K562 (cell line): Measurements from ENCODE around the gene FGFRL1. TPM values are rescaled to one million over a fixed set of nuclear protein-coding genes. Genes with fewer than 3 reads are reported as not detected.

ENCODE experiments used
- ATF3 ChIP-seq, 2 experiments: fragments of 450-650 bp in 1 of 2; sonication (generic) in 1 of 2; formaldehyde crosslinking in 1 of 2; IDR thresholded peaks in 1 of 2; conservative IDR thresholded peaks in 1 of 2; 2 replicates each; pipeline versions ENCODE4 v1.6.1 to v1.8.1; 2016 to 2023; ENCODE audit warnings: mild to moderate bottlenecking in 2 of 2, moderate library complexity in 2 of 2, inconsistent platforms in 1 of 2, missing genetic modification reagents in 1 of 2
- ETV5 ChIP-seq: sonication (generic); formaldehyde crosslinking; IDR thresholded peaks from 2 replicates; pipeline ENCODE4 v1.4.0; 2020; ENCODE audit warnings: low read depth, mild to moderate bottlenecking, missing genetic modification reagents
- MYC ChIP-seq, 2 experiments: fragments of 250-450 bp in 1 of 2; sonication (Bioruptor Pico) in 1 of 2; IDR thresholded peaks; 2 replicates each; pipeline versions ENCODE4 v1.5.1 to v1.6.1; 2012 to 2021; ENCODE audit warnings: low read depth in 2 of 2, borderline replicate concordance in 1 of 2, improper control_type of control experiment in 1 of 2, low read length in 1 of 2, mild to moderate bottlenecking in 1 of 2, moderate library complexity in 1 of 2
- ZBTB49 ChIP-seq: sonication (generic); formaldehyde crosslinking; IDR thresholded peaks from 2 replicates; pipeline ENCODE4 v1.8.0; 2022; ENCODE audit warnings: missing genetic modification reagents, mild to moderate bottlenecking, borderline replicate concordance
- ZNF121 ChIP-seq: sonication (generic); formaldehyde crosslinking; conservative IDR thresholded peaks from 2 replicates; pipeline ENCODE4 v1.8.0; 2022; ENCODE audit warnings: missing genetic modification reagents
- ZNF175 ChIP-seq: fragments of 200-800 bp; sonication (Bioruptor generic); IDR thresholded peaks from 2 replicates; pipeline ENCODE4 v1.6.1; 2016; ENCODE audit warnings: low read depth, mild to moderate bottlenecking, missing genetic modification characterization, missing compliant biosample characterization
- ZNF41 ChIP-seq: fragments of 250-450 bp; sonication (Bioruptor Pico); conservative IDR thresholded peaks from 2 replicates; pipeline ENCODE4 v1.4.0; 2020; ENCODE audit warnings: mild to moderate bottlenecking
- polyA plus RNA-seq, 8 experiments: library from polyadenylated mRNA; depleted of rRNA in 4 of 8; stranded (reverse) in 5 of 8; unstranded in 3 of 8; fragments of >200 nt; fragmentation: Nextera tagmentation in 2 of 8; fragmentation: Illumina TruSeq in 1 of 8; extraction: Ambion mirVana in 2 of 8; extraction: Trizol in 1 of 8; gene quantifications; 2 replicates each; pipeline versions ENCODE4 v1.2.1 to v1.2.3, GENCODE V29; 2011 to 2014; ENCODE audit warnings: inconsistent platforms in 1 of 8, missing spikeins in 1 of 8
- total RNA-seq, 7 experiments: library from RNA; depleted of rRNA in 6 of 7; stranded (reverse); fragments of >200 nt in 6 of 7; fragmentation: Illumina TruSeq in 2 of 7; extraction: Trizol in 2 of 7; gene quantifications; 2 replicates each; pipeline versions ENCODE4 v1.2.1 to v1.2.3, GENCODE V29; 2011 to 2021; ENCODE audit warnings: low replicate concordance in 1 of 7
- TF ChIP-seq, protein P1 (sequence below): IDR thresholded peaks from 3 replicates; pipeline ENCODE4 v1.6.1; 2011; ENCODE audit warnings: borderline replicate concordance, mild to moderate bottlenecking, moderate library complexity; ENCODE audit not compliant: insufficient read length; ENCODE audit errors: extremely low read depth
- TF ChIP-seq, protein P2 (sequence below), 2 experiments: fragments of 450-650 bp; IDR thresholded peaks; 2 replicates each; pipeline ENCODE4 v1.6.1; 2016; ENCODE audit warnings: mild to moderate bottlenecking in 2 of 2, borderline replicate concordance in 1 of 2, low read depth in 1 of 2, moderate library complexity in 1 of 2

Gene FGFRL1
- total and polyA plus RNA-seq, 9 of the 15 experiments (the other 6 are each of a cell fraction or from before 2014, with no cell fraction given), result 0.34 to 49.9 (median 14.6) TPM

- TF ChIP-seq, protein P1, sequence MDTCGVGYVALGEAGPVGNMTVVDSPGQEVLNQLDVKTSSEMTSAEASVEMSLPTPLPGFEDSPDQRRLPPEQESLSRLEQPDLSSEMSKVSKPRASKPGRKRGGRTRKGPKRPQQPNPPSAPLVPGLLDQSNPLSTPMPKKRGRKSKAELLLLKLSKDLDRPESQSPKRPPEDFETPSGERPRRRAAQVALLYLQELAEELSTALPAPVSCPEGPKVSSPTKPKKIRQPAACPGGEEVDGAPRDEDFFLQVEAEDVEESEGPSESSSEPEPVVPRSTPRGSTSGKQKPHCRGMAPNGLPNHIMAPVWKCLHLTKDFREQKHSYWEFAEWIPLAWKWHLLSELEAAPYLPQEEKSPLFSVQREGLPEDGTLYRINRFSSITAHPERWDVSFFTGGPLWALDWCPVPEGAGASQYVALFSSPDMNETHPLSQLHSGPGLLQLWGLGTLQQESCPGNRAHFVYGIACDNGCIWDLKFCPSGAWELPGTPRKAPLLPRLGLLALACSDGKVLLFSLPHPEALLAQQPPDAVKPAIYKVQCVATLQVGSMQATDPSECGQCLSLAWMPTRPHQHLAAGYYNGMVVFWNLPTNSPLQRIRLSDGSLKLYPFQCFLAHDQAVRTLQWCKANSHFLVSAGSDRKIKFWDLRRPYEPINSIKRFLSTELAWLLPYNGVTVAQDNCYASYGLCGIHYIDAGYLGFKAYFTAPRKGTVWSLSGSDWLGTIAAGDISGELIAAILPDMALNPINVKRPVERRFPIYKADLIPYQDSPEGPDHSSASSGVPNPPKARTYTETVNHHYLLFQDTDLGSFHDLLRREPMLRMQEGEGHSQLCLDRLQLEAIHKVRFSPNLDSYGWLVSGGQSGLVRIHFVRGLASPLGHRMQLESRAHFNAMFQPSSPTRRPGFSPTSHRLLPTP, result no peak
- no peak for TF ChIP-seq ZBTB49
- 0 out of 2 replicates have a peak, but pooled peaks have one; percentile 35 for TF ChIP-seq ZNF175
- TF ChIP-seq ZNF121, result no peak
- no peak for TF ChIP-seq ETV5 (CRISPR knock-in tag)
- TF ChIP-seq ZNF41, result no peak
- TF ChIP-seq ATF3 (IDR thresholded peaks at IDR 0.05), result peak; percentile 91
- TF ChIP-seq ATF3 (CRISPR knock-in tag; conservative IDR thresholded peaks at IDR 0.05), result no peak
- TF ChIP-seq, protein P2, sequence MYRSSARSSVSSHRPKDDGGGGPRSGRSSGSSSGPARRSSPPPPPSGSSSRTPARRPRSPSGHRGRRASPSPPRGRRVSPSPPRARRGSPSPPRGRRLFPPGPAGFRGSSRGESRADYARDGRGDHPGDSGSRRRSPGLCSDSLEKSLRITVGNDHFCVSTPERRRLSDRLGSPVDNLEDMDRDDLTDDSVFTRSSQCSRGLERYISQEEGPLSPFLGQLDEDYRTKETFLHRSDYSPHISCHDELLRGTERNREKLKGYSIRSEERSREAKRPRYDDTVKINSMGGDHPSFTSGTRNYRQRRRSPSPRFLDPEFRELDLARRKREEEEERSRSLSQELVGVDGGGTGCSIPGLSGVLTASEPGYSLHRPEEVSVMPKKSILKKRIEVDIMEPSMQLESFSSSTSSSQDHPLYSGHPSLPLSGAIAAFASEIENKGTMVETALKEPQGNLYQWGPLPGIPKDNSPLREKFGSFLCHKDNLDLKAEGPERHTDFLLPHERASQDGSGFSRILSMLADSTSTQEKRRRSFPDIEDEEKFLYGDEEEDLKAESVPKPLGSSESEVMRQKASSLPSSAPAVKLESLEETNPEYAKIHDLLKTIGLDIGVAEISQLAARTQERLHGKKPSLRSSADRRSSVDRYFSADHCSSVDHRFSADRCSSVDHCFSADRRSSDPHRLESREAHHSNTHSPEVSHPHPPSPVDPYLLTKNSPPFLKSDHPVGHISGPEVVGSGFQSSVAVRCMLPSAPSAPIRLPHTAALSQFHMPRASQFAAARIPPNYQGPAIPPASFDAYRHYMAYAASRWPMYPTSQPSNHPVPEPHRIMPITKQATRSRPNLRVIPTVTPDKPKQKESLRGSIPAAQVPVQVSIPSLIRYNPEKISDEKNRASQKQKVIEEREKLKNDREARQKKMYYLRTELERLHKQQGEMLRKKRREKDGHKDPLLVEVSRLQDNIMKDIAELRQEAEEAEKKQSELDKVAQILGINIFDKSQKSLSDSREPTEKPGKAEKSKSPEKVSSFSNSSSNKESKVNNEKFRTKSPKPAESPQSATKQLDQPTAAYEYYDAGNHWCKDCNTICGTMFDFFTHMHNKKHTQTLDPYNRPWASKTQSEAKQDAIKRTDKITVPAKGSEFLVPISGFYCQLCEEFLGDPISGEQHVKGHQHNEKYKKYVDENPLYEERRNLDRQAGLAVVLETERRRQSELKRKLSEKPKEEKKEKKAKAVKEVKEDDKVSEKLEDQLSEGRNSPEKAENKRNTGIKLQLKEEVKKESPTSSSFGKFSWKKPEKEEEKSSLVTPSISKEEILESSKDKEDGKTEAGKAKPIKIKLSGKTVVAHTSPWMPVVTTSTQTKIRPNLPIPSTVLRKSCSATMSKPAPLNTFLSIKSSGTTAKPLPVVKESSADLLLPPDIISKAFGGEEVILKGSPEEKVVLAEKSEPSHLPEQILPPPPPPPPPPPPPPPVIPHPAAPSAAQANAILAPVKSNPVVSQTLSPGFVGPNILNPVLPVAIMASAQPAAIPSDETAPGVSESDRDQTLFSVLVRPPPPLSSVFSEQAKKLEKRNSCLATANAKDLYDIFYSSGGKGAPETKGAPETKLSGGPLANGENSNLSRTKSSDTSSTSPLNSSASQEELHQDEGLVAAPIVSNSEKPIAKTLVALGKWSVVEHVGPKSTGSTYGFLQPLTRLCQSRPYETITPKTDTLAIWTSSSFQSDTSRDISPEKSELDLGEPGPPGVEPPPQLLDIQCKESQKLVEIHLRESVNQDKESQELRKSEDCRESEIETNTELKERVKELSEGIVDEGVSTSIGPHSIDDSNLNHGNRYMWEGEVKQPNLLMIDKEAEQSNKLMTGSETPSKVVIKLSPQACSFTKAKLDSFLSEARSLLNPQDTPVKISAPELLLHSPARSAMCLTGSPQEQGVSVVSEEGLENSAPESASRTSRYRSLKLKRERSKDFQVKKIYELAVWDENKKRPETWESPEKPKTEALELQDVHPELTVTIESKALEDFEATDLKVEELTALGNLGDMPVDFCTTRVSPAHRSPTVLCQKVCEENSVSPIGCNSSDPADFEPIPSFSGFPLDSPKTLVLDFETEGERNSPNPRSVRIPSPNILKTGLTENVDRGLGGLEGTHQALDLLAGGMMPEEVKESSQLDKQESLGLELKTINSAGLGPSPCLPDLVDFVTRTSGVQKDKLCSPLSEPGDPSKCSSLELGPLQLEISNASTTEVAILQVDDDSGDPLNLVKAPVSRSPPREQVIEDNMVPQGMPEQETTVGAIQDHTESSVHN (IDR thresholded peaks at IDR 0.05; ENCODE audit: borderline replicate concordance in 1 of 2, low read depth in 1 of 2), result 0 out of 4 replicates have a peak, but pooled peaks of 1 of the 2 experiments have one; percentile 22
- TF ChIP-seq MYC (IDR thresholded peaks at IDR 0.05; ENCODE audit: low read depth, low read length), result peak; percentile 53; the same call in 1 of the 2 replicates
- no peak for TF ChIP-seq MYC (CRISPR knock-in tag; IDR thresholded peaks at IDR 0.05; ENCODE audit: borderline replicate concordance, low read depth)
These were observed 32.3 kb upstream of the FGFRL1 start (continued) for GRCh38 chr4:978957-979701.
